Stimulated activated CD8-positive, alpha-beta memory T cell treated with anti-CD3 and anti-CD28 coated beads, Interleukin-2, amount 100 ng/mL, for 1 hour (primary cell): ENCODE data around the gene SLC4A7.
A peak's percentile ranks its signal among the peaks of the same experiment; 100 is the strongest.
"Not testable (repeated sequence)": the region's sequence is repeated elsewhere in the genome, so short reads cannot be mapped to it uniquely, and the experiment has no call there.

Experiments used
- DNase-seq, 2 donors: peaks; one replicate each; pipeline ENCODE4 v3.0.0-alpha.2; 2020; ENCODE audit warnings: low read depth in 2 of 2

Gene SLC4A7

DNA sequence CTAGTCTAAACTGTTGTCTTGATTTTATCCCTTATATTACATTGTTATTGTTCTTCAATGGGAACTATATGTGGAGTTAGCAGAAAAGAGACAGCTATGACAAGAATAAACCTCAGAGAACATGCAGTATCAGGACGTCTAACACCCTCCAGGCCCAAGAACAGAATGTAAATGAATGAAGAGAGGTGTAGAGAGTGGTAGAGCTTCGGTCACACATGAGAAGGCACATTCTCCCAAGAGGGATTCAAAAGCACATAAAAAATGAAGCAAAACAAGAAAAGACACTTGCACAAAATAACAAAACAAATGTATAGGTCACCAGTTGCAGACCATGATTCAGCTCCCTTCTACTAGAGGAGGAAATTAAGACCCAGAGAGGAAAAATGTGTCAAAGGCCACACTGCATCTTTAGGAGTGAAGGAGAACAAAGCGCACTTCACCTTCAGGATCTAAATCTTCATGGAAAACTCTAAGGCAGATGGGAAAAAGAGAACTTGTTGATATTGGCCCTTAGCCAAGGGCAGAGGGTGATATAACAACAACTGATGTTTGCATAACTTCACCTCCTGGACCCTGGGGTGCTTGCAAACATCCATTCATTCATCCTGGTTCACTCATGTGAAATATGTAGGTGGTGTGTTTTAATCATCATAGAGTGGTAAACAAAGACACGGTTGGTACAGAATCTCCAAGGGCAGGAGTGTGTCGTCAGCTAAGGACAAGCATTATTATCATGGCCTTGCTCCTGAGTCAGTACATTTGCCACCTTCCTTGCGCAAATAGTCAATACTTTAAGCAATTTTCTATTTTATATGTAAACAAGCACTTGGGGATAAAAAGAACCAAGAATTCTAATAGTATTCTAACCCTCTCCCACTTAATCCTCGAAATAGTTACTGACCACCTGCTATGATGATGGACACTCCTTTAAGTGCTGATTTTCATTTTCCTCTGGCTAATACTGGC lies 123.8 kb downstream of the SLC4A7 start:
- DNase-seq = no peak

- DNase-seq = no peak
Observed at GRCh38 chr3:27358372-27358771, 125.8 kb downstream of the SLC4A7 start.

DNA sequence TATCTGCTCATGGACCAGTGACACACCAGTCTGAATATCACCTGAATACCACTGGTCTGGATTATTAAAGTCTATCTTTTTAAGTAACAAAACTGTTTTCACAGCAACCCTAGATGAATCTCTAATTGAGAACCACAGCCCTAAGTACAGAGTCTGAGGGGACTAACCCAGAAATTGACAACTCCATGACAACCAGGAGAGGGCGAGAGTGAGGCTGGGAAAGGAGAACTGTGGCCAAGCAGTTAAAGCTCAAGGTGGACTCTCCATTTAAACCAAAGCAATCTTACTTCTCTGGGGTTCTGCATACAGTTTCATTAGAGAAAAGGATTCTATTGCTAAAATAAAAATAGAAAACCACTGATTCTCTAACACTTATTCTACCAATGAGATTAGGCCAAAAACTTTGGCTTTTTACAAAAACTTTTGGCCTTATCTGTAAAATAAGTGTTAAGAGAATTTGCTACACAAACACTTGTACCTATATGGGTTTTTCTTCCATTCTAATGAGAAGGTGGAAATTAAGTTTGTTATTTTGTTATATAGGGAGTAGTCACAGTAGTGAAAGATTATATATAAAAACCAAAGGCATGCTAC lies 126.4 kb downstream of the SLC4A7 start:
- peak; percentile 12 to 41 for DNase-seq

GRCh38 chr3:27356976-27357375 lies 127.2 kb downstream of the SLC4A7 start:
- DNase-seq = no peak

DNA sequence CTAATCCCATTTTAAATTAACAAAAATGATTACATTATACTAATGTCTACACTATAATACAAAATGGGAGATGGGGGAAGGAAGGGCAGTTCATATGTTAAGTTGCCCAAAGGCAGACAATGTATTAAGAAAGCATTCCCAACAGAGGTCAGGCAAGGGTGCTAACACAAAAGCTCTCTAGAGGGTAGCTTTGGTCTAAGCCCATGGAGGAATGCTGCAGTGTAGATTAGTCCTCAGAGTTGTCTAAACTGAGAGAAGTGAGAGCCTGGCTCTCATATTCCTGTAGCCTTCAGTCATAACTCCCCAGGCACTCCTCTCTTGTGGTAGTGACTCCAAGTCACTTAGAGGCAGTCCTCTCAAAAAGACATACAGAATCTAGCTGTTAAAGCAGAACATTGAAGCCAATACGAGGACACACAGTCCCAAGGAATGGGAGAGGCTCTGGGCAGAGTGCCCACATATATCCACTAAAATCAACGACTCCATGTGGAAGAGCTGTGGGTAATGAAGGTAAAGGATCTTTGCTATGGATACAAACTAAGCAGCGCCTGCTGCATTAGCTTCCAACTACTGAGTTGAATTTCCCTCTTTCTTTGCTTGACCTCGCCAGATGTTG lies 129.5 kb downstream of the SLC4A7 start:
- DNase-seq = no peak

DNA sequence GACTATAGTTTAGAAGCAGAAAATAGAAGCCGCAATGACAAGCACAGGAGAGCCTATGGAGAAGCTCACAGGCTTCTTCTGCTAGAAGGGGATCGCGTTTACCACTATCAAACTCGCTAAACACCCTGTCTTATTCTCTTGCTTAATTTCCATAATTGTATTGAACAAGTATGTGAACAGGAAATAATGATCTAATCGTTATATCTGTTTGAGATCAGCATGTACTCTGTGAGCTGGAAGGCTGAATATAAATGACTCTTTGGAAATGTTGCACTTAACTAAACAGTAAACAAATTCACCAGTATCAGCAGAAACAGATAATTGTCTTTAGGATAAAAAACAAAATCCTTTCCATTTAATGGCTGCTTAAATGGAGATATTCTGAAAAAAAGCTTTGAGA lies 130.0 kb downstream of the SLC4A7 start:
- DNase-seq = no peak

DNA sequence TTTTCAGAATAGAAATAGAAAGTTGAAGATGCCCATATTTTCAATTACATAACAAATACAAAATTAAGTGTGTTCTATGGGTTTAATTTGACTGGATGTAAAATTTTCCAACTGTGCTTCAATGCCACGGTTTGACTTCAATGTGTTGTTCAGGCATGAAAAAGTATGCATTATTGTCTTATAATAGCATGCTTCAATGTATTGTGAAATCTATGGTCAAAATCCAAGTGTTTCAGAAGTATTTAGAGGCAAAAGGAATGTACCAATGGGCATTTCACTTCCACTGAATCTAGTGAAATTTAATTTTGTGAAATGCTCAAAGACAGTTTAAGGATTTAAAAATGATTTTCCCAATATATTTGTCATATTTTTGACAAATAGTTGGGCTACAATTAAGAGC lies 131.0 kb downstream of the SLC4A7 start:
- DNase-seq = no peak

DNA sequence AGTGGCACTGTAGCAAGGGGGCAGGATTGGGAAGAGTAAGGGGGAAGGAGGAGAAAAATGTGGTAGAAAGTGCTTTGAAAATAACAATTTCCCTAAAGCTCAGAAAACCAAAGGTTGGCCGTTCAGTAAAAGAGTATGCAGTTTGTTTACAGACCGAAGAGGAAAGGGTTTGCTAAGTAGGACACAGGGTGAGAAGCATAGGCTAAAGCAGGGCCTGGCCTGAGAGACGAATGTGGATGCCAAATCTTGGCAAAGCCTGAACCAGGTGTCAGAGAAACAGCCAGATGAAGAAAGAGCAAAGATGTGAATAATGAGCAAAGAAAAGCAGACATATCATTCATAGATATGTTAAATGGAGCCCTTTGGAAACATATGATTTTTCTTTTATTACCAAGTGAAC lies 132.1 kb downstream of the SLC4A7 start:
- no peak for DNase-seq

- no peak for DNase-seq
Observed at GRCh38 chr3:27349832-27350231, 134.4 kb downstream of the SLC4A7 start.

DNA sequence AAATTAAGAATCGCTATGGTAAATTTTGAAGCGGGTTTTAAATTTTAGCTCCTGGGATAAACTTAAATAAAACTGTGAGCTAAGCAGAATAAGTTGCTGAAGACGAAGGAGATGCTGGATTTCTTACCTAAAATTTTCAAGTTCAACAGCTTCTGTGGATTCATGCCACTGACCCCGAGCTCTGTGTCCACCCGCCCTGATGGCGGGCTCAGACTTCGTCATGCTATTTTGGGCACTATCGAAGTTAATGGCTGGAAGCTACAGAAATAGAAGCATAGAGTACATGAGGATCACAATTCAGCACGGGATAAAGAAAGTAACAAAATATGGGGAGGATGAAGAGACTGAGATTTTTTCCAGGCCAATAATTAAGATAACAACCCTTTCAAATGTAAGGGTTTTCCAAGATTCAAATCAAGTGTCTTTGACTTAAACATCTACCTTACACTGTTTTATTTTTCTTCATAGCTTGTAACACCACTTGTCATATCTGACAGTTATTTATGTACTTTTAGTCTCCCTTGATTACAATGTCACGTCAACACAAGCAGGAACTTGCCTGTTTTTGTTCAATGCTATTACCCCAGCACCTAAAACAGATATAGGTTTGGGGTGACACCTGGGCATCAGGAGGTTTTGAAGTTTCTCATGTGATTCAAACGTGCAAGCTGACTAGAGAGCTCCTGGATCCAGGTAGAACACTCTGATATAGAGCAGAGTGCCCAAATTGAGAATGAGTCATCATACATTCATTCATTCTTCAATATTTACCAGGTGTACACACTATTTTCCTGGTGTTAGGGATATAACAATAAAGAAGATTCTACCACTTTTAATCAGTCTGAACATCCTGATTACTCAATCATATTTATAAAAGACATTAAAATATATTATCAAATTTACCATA lies 138.0 kb downstream of the SLC4A7 start:
- no peak for DNase-seq

DNA sequence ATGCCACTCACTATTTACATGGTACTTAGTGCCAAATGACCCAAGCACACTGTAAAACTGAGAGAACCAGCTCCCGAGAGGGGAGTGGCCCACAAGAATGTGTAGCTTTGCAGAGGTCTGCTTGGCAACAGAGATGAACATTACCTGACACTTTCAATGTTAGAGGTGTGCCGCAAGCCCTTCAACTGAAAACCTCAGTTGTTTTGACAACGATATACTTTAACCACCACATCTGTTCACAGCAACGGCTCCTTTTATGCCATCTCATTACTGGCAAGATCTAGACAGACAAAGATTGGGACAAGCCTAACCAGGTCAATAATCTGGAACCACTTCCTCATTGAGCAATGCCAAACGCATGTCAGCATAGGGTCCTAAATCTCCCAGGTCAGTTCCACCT lies 138.7 kb downstream of the SLC4A7 start:
- DNase-seq = no peak

- DNase-seq = no peak
Observed at GRCh38 chr3:27345045-27345444, 139.1 kb downstream of the SLC4A7 start.

DNA sequence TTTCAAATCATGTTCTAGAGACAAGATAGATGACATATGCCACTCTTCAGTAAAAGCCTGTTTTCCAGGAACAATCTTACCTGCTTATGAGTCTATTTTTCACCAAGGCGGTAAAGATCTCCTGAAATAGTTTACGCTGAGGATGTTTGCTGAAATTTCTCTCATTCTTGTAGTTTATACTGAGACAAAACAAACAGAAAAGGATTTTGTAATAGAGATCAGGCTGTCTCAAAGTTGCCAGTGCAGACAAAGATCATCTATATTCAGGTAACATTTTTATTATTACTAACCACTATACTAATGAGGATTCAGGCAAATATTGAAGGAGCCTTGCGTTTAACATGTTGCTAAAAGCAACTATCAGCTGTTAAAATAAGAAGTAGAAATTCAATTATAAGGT lies 140.0 kb downstream of the SLC4A7 start:
- no peak for DNase-seq

- no peak for DNase-seq
Observed at GRCh38 chr3:27342267-27342666, 141.9 kb downstream of the SLC4A7 start.

DNA sequence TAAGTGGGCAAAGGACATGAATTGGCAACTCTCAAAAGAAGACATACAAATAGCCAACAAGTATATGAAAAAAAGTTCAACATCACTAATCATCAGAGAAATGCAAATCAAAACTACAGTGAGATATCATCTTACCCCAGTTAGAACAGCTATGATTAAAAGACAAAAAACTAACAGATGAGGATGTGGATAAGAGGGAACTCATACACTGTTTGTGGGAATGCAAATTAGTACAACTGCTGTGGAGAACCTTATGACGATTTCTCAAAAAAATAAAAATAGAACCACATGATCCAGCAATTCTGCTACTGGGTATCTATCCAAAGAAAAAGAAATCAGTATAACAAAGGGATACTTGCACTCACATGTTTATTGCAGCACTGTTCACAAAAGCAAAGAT lies 143.7 kb downstream of the SLC4A7 start:
- DNase-seq = no peak

- no peak for DNase-seq
Observed at GRCh38 chr3:27335571-27335970, 148.6 kb downstream of the SLC4A7 start.

DNA sequence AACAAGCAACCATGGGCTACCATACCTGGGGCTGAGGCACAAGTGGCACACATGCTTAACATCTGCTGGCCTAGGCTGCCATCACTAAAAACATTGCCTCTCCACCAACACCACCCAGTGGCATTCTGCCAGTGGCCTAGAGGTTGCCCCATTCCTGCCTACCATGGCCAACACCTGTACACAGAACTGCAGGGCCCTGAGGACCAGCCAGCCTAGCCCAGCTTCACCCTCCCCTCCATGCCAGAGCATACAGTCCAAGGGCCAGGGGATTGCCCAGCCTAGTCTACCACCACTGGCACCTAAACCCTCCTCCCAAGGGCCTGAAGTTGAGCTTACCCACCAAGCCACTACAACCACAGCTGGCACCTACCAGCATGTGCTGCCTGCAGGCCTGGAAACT lies 150.3 kb downstream of the SLC4A7 start:
- no peak for DNase-seq

DNA sequence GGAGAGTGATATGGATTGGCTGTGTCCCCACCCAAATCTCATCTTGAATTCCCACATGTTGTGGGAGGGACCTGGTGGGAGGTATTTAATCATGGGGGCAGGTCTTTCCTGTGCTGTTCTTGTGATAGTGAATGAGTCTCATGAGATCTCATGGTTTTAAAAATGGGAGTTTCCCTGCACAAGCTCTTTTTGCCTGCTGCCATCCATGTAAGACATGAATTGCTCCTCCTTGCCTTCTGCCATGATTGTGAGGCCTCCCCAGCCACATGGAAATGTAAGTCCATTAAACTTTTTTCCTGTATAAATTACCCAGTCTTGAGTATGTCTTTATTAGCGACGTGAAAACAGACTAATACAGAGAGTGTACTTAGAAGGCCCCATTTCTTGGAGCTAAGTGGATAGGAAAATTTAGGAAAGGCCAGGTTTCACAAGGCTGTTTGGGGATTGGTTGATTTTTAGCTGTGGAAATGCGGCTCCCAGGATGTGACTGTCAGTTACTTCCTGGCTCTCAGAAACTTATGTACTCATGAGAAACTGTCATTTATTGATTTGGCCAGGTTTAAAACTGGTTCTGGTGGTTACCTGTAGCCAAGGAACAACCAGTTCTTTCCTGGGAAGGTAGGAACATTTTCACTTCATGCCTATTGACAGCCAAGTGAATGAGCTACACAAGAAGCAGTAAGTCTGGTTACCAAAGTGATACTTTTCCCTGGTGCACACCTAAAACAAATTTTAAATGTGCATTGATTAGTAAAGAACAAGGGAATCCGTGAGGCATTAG lies 155.0 kb downstream of the SLC4A7 start:
- not testable (repeated sequence) for DNase-seq

DNA sequence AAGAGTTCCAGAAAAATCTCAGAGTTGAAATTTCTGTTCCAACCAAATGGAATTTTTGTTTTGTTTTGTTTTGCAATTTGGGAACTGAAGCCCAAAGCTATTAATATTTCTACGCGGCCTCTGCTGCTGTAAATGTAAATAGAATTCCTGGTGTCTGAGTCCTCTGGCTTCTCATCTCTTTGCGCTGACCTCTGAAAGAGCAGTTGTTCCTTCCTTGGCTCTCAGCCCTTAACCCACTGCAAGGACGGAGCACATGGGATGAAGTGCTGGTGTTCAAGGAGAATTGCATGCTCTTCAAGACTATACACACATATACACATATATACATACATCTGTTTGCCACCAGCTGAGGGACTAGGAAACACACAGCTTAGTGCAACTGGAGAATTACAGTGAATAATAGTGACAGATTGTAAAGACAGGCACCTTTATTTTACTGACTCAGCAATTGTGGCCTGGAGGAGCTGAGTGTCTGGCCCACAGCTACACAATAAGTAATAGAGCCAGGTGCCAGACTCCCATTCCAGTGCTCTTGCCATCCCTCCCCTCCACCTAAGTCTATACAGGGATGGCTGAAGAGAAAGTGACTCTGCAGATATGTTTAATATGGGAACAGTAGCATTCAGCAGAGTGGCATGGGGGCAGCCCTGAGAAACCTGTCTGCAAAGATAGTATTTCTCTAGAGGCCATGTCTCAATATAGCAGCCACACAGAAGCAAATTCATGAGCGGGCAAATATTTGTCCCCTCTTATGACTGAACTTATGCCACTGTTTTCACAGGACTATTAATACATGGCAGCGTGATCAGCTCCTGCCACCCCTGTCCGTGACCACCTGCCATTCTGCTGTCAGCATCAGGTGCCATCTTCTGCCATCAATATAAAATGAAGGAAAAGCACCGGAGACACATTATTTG lies 157.3 kb downstream of the SLC4A7 start:
- no peak for DNase-seq

DNA sequence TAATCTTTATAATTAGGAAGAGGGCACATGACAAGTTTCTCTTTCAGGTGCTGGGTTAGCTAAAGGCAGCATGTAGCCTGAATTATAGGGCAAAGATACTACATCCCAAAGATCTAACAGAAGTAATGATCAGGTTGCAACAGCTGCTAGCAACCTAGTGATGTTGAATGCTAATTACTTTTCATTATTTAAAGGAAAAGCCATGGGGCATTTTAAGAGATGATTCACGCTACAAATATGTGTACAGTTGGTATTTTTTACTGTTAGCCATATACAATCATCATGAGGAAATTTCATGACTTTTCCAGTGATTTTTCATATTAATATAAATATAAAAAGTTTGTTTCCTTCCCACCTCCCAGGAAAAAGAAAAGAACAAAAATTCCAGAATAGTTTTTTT lies 158.0 kb downstream of the SLC4A7 start:
- DNase-seq = no peak
